Type B pancreatic cell (in vitro differentiated cells): ENCODE results near the gene SDCCAG8. TPM values are rescaled to one million over a fixed set of nuclear protein-coding genes. Genes with fewer than 3 reads are reported as not detected.

Experiments
- DNase-seq: peaks from one replicate; pipeline ENCODE4 v3.0.0; 2021; ENCODE audit warnings: mixed read lengths; ENCODE audit not compliant: unreplicated experiment; ENCODE audit errors: extremely low spot score
- H3K27ac Mint-ChIP-seq: 2 replicates; pipeline ENCODE4 v1.8.0; 2021; ENCODE audit warnings: mild to moderate bottlenecking, mixed read lengths
- H3K27me3 Mint-ChIP-seq: 2 replicates; pipeline ENCODE4 v1.8.0; 2021; ENCODE audit warnings: mixed read lengths
- H3K36me3 Mint-ChIP-seq: 2 replicates; pipeline ENCODE4 v1.8.0; 2021; ENCODE audit warnings: mixed read lengths
- H3K4me1 Mint-ChIP-seq: one replicate; pipeline ENCODE4 v1.8.0; 2021; ENCODE audit warnings: mixed read lengths; ENCODE audit not compliant: unreplicated experiment
- H3K4me3 Mint-ChIP-seq: 2 replicates; pipeline ENCODE4 v1.8.0; 2021; ENCODE audit warnings: mild to moderate bottlenecking, mixed read lengths
- H3K9me3 Mint-ChIP-seq: 2 replicates; pipeline ENCODE4 v1.8.0; 2021; ENCODE audit warnings: mixed read lengths
- total RNA-seq: library from RNA; stranded (reverse); gene quantifications from 2 replicates; pipeline ENCODE4 v1.2.1, GENCODE V29; 2021; ENCODE audit warnings: low replicate concordance
- TF ChIP-seq, protein P1 (sequence below): fragments of 200-600 bp; sonication (generic); conservative IDR thresholded peaks from 2 replicates; pipeline ENCODE4 v1.5.0; 2021; ENCODE audit warnings: antibody characterized with exemption, mild to moderate bottlenecking

Gene SDCCAG8
- total RNA-seq, 1 donor from 2014 or later: 26.0 TPM

DNA sequence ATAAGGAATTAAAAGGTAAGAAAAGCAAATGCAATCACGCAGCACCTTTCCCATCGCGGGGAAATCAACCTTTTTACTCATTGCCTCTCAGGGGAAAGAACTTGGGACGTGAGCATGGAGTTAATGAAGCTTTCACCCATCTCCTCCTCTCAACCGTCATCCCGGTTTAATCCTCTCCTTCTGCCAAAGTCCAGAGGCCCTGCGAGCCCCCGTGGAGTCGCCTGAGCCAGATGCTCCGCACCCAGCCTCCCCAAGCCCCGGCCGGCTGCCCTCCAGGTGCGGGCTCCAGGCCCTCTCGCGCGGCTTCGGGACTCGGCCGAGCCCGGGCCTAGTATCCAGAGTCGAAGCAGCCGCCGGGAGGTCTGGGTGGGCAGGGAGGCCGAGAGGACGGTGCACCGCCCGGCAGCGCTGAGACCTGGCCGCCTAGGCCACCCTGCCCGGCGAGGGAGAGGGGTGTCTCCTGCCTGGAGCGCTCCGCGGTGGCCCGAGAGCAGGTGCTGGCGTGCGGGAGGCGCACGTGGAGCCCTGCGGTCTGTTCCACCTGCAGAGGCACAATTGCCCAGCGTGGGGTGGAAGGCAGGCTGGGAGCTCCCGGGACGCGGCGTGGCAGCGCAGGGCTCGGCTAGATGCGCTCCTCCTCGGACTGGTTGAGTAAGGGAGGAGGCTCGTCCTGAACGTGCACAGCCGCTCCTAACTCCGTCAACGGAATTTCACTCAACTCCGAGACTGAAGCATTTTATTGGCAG, 218.5 kb downstream of the SDCCAG8 start:
- Mint-ChIP-seq H3K9me3 (no peaks in the 10 kb centered on the region), H3K4me3 (no peak overlapping the region), H3K27ac (no peak overlapping the region), H3K4me1 (peaks cover 30% of the 10 kb centered on the region), H3K27me3 (no peaks in the 10 kb centered on the region), H3K36me3 (no peaks in the 10 kb centered on the region)
- no peak for DNase-seq
- TF ChIP-seq, protein P1, sequence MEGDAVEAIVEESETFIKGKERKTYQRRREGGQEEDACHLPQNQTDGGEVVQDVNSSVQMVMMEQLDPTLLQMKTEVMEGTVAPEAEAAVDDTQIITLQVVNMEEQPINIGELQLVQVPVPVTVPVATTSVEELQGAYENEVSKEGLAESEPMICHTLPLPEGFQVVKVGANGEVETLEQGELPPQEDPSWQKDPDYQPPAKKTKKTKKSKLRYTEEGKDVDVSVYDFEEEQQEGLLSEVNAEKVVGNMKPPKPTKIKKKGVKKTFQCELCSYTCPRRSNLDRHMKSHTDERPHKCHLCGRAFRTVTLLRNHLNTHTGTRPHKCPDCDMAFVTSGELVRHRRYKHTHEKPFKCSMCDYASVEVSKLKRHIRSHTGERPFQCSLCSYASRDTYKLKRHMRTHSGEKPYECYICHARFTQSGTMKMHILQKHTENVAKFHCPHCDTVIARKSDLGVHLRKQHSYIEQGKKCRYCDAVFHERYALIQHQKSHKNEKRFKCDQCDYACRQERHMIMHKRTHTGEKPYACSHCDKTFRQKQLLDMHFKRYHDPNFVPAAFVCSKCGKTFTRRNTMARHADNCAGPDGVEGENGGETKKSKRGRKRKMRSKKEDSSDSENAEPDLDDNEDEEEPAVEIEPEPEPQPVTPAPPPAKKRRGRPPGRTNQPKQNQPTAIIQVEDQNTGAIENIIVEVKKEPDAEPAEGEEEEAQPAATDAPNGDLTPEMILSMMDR: no peak

DNA sequence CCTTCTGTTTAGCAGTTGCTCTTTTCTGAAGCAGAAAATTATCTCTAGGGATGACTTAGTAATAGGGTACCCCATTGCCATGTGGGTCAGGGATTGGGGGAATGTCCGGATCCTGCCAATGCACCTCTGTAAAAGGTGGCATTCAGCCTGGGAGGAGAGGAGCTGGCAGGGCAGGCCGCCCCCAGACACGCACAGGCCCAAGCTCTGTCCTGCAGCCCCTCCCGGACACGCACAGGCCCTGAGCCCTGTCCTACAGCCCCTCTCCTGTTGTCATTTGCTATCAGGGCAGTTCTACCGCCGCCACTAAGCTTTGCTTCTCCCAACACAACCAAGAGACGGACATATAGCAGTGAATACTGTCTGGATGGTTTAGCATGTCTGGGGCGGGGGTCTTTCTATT, 219.1 kb downstream of the SDCCAG8 start:
- Mint-ChIP-seq H3K27ac (no peak overlapping the region), H3K9me3 (peaks cover 5% of the 10 kb centered on the region), H3K4me3 (no peak overlapping the region), H3K27me3 (no peaks in the 10 kb centered on the region), H3K4me1 (peaks cover 32% of the 10 kb centered on the region), H3K36me3 (peaks cover 3% of the 10 kb centered on the region)
- TF ChIP-seq, protein P1: no peak
- no peak for DNase-seq

DNA sequence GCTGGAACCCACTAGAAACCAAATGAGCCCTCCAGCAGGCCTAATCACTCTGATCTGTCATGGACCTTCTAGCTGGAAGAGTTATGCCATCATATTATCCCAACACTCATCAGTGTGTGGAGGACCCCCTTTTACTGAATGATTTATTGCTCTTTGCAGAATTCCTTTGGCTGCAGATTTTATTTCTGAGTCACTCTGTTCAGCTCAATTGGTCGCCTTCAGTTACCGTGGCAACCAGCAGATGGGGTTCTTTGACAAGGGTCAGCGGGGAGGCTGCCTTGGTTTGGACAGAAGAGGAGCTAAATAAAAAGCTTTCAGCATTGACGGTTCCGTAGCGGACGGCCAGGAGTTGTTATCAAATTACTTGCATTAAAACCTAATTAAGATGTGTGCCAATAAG, 220.1 kb downstream of the SDCCAG8 start:
- DNase-seq: no peak

DNA sequence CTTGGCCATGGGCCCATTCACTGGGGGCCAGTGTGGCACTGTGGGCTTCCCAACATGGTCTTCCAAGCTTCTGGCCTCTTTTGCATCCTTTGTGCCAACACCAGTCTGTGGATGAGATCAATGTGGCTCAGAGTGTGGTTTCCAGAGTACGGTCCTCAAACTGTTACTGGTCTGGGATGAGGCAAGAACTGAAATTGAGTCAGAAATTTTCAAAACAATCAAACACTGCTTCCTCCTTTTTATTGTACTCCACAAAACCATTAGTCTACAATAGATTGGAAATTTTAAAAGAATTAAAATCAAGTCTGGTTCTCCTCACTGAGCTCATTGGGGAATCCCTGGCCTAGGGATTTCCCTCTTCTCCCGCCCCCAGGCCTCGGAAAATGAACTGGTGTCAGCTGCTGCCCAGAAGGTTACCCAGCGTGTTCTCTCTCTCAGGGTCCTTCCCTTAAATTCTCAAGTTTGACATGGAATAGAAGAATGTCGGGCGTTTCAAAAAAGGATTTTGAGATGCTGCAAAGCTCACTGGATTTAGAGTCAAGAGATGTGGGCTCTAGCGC, 222.0 kb downstream of the SDCCAG8 start:
- Mint-ChIP-seq H3K9me3 (peaks cover 7% of the 10 kb centered on the region), H3K4me3 (no peak overlapping the region), H3K36me3 (peaks cover 4% of the 10 kb centered on the region), H3K4me1 (peaks cover 20% of the 10 kb centered on the region), H3K27me3 (peaks cover 9% of the 10 kb centered on the region), H3K27ac (no peak overlapping the region)
- no peak for DNase-seq
- TF ChIP-seq, protein P1: no peak

More for the DNA sequence above, 220.1 kb downstream of the SDCCAG8 start:
- Mint-ChIP-seq H3K36me3 (peaks cover 4% of the 10 kb centered on the region), H3K4me3 (no peak overlapping the region), H3K27me3 (no peaks in the 10 kb centered on the region), H3K9me3 (peaks cover 7% of the 10 kb centered on the region), H3K27ac (no peak overlapping the region), H3K4me1 (peaks cover 26% of the 10 kb centered on the region)
- TF ChIP-seq, protein P1: peak; percentile 62

DNA sequence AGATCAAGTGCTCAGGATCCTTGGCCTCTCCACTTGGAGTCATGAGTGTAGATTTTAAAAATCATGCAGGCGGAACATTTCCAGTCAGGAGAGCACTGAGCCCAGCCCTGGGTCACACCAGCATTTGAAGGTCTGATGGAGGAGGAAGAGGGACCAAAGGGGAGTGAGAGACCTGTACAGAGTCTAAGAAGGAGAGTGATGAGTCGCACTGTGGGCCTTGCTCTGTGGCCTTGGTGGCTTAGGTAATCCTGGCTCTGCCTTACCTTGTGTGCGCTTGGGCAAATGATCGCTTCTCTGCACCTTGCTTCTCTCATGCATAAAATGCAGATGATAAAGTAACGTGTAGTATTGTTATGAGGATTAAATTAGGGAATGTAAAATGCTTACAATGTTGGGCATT, 225.3 kb downstream of the SDCCAG8 start:
- Mint-ChIP-seq H3K27ac (no peak overlapping the region), H3K27me3 (peaks cover 15% of the 10 kb centered on the region), H3K4me1 (peaks cover 4% of the 10 kb centered on the region), H3K4me3 (no peak overlapping the region), H3K36me3 (peaks cover 4% of the 10 kb centered on the region), H3K9me3 (peaks cover 7% of the 10 kb centered on the region)
- no peak for DNase-seq
- TF ChIP-seq, protein P1: no peak
